C4-2B (cell line): ENCODE data around the gene MAPK8IP3.

Experiments
- ZFX ChIP-seq: fragments of 450-650 bp; IDR thresholded peaks from 2 replicates; pipeline ENCODE4 v1.6.1; 2017
- TF ChIP-seq, protein P1 (sequence below): fragments of 450-650 bp; conservative IDR thresholded peaks from 2 replicates; pipeline ENCODE4 v1.5.1; 2017; ENCODE audit warnings: mild to moderate bottlenecking

GRCh38 chr16:1745900-1746692 lies 40.1 kb downstream of the MAPK8IP3 start:
- TF ChIP-seq, protein P1, sequence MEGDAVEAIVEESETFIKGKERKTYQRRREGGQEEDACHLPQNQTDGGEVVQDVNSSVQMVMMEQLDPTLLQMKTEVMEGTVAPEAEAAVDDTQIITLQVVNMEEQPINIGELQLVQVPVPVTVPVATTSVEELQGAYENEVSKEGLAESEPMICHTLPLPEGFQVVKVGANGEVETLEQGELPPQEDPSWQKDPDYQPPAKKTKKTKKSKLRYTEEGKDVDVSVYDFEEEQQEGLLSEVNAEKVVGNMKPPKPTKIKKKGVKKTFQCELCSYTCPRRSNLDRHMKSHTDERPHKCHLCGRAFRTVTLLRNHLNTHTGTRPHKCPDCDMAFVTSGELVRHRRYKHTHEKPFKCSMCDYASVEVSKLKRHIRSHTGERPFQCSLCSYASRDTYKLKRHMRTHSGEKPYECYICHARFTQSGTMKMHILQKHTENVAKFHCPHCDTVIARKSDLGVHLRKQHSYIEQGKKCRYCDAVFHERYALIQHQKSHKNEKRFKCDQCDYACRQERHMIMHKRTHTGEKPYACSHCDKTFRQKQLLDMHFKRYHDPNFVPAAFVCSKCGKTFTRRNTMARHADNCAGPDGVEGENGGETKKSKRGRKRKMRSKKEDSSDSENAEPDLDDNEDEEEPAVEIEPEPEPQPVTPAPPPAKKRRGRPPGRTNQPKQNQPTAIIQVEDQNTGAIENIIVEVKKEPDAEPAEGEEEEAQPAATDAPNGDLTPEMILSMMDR = no peak
- no peak for TF ChIP-seq ZFX
